ENCODE data around the gene ZNF235. TPM values are rescaled to one million over a fixed set of nuclear protein-coding genes. Genes with fewer than 3 reads are reported as not detected.

The ZNF235 gene
- total and polyA plus RNA-seq, 2 donors (not counting 1 experiment from before 2014, with no cell fraction given), result 4.7 to 19.5 TPM

- H3K4me1 Mint-ChIP-seq, result peaks cover 9% of the 10 kb centered on the region
- TF ChIP-seq CTCF (IDR thresholded peaks at IDR 0.05) (no peak), EZH2 (IDR thresholded peaks at IDR 0.05; ENCODE audit: borderline replicate concordance, insufficient read depth, low read depth, low read length, poor library complexity, severe bottlenecking) (no peak)
- H3K79me2 ChIP-seq (ENCODE audit: control insufficient read depth, insufficient read depth, low read length), result no peaks in the 10 kb centered on the region
- peaks cover 2% of the 10 kb centered on the region for H3K9me3 Mint-ChIP-seq (ENCODE audit: insufficient read depth)
- no peak overlapping the region for H2AFZ ChIP-seq (ENCODE audit: insufficient read depth, low read depth, low read length, poor library complexity, severe bottlenecking)
- DNase-seq (no peak), ATAC-seq (ENCODE audit: low read depth) (no peak)
- H3K4me2 ChIP-seq (replicated peaks; ENCODE audit: low read depth, low read length, poor library complexity, severe bottlenecking), result no peak overlapping the region
- H3K9ac ChIP-seq (ENCODE audit: low read length), result no peak overlapping the region
- ChIA-PET POLR2A (no interaction called here), CTCF (no interaction called here)
- no peaks in the 10 kb centered on the region for H3K27me3 ChIP-seq (replicated peaks in 1 of 4; ENCODE audit: control extremely low read depth in 1 of 4, control insufficient read depth in 3 of 4, insufficient read depth in 4 of 4, low read length in 3 of 4)
- no peaks in the 10 kb centered on the region for H4K20me1 ChIP-seq (ENCODE audit: control insufficient read depth, insufficient read depth, low read length, poor library complexity, severe bottlenecking)
- 89% methylated on average over 3 of the region's 4 CpGs for WGBS (ENCODE audit: insufficient coverage)
- peaks cover 13 to 14% (median 13%) of the 10 kb centered on the region in 3 donors for H3K9me3 ChIP-seq (ENCODE audit: control extremely low read depth in 1 of 3, control insufficient read depth in 2 of 3, insufficient read depth in 1 of 3, low read length in 2 of 3)
- H3K36me3 ChIP-seq (replicated peaks in 1 of 2; ENCODE audit: control extremely low read depth in 1 of 2, control insufficient read depth in 1 of 2, extremely low read depth in 1 of 2, insufficient read depth in 2 of 2, low read length in 1 of 2), result no peaks in the 10 kb centered on the region
- no peak overlapping the region for H3K27ac Mint-ChIP-seq
- H3K27me3 Mint-ChIP-seq, result no peaks in the 10 kb centered on the region
- no peak overlapping the region for H3K4me3 Mint-ChIP-seq
- H3K27ac ChIP-seq (ENCODE audit: low read length in 2 of 2), result no peak overlapping the region
- peaks cover 11 to 14% of the 10 kb centered on the region in 2 donors for H3K4me1 ChIP-seq (ENCODE audit: control insufficient read depth in 2 of 2, insufficient read depth in 2 of 2, low read length in 2 of 2)
- intact Hi-C loops (cut with micrococcal nuclease), result no loop called here
- no peak overlapping the region for H3K4me3 ChIP-seq (ENCODE audit: control extremely low read depth in 1 of 5, extremely low read depth in 1 of 5, insufficient read depth in 1 of 5, low read depth in 2 of 5, low read length in 4 of 5)
Measured at GRCh38 chr19:44345959-44346358, 41.1 kb upstream of the ZNF235 start.

- DNase-seq, result peak; percentile 44
- no peak overlapping the region for H3K4me3 ChIP-seq (ENCODE audit: control extremely low read depth in 1 of 5, extremely low read depth in 1 of 5, insufficient read depth in 1 of 5, low read depth in 2 of 5, low read length in 4 of 5)
- peak overlapping the region in 1 of 2 donors; percentile 50 for H3K27ac ChIP-seq (ENCODE audit: low read length in 2 of 2)
- H3K27ac Mint-ChIP-seq, result peak overlapping the region; percentile 66
- H3K27me3 Mint-ChIP-seq, result no peaks in the 10 kb centered on the region
- H3K27me3 ChIP-seq (replicated peaks in 1 of 4; ENCODE audit: control extremely low read depth in 1 of 4, control insufficient read depth in 3 of 4, insufficient read depth in 4 of 4, low read length in 3 of 4), result no peaks in the 10 kb centered on the region
- ChIA-PET CTCF (interaction anchor here (0.6 kb wide), 1 partner anchor 651 kb away, joined by 3 read pairs; no protein-coding TSS in a partner anchor), POLR2A (interaction anchor here (0.6 kb wide), 1 partner anchor 132 kb away, joined by 3 read pairs; no protein-coding TSS in a partner anchor)
- peak overlapping the region; percentile 8 for H3K4me2 ChIP-seq (replicated peaks; ENCODE audit: low read depth, low read length, poor library complexity, severe bottlenecking)
- no peak overlapping the region for H2AFZ ChIP-seq (ENCODE audit: insufficient read depth, low read depth, low read length, poor library complexity, severe bottlenecking)
- H3K9ac ChIP-seq (ENCODE audit: low read length), result no peak overlapping the region
- H3K9me3 ChIP-seq (ENCODE audit: control extremely low read depth in 1 of 3, control insufficient read depth in 2 of 3, insufficient read depth in 1 of 3, low read length in 2 of 3), result peaks cover 10 to 14% (median 14%) of the 10 kb centered on the region in 3 donors
- ATAC-seq (ENCODE audit: low read depth), result no peak
- H4K20me1 ChIP-seq (ENCODE audit: control insufficient read depth, insufficient read depth, low read length, poor library complexity, severe bottlenecking), result no peaks in the 10 kb centered on the region
- TF ChIP-seq EZH2 (IDR thresholded peaks at IDR 0.05; ENCODE audit: borderline replicate concordance, insufficient read depth, low read depth, low read length, poor library complexity, severe bottlenecking) (no peak), CTCF (IDR thresholded peaks at IDR 0.05) (no peak)
- no CpG with 5 or more reads among the region's 1 CpG for WGBS (ENCODE audit: insufficient coverage)
- H3K36me3 ChIP-seq (replicated peaks in 1 of 2; ENCODE audit: control extremely low read depth in 1 of 2, control insufficient read depth in 1 of 2, extremely low read depth in 1 of 2, insufficient read depth in 2 of 2, low read length in 1 of 2), result no peaks in the 10 kb centered on the region
- intact Hi-C loops (cut with micrococcal nuclease), result no loop called here
- no peaks in the 10 kb centered on the region for H3K79me2 ChIP-seq (ENCODE audit: control insufficient read depth, insufficient read depth, low read length)
- peaks cover 11 to 14% of the 10 kb centered on the region in 2 donors for H3K4me1 ChIP-seq (ENCODE audit: control insufficient read depth in 2 of 2, insufficient read depth in 2 of 2, low read length in 2 of 2)
- no peak overlapping the region for H3K4me3 Mint-ChIP-seq
- peaks cover 9% of the 10 kb centered on the region for H3K4me1 Mint-ChIP-seq
- H3K9me3 Mint-ChIP-seq (ENCODE audit: insufficient read depth), result no peaks in the 10 kb centered on the region
Measured at GRCh38 chr19:44344255-44344654, 39.4 kb upstream of the ZNF235 start.
